Ectodermal cell (in vitro differentiated cells): ENCODE measurements around the gene PPP2R5C.

ENCODE experiments used
- H3K27ac ChIP-seq: 2 replicates; pipeline ENCODE4 v1.7.0; 2013; ENCODE audit warnings: mild to moderate bottlenecking, low read depth, low read length; ENCODE audit not compliant: insufficient read depth, poor library complexity, severe bottlenecking
- H3K27me3 ChIP-seq: 2 replicates; pipeline ENCODE4 v1.7.0; 2013; ENCODE audit warnings: mild to moderate bottlenecking, low read length; ENCODE audit not compliant: insufficient read depth, control insufficient read depth, poor library complexity, severe bottlenecking
- H3K36me3 ChIP-seq: one replicate; pipeline ENCODE4 v1.7.0; 2013; ENCODE audit warnings: low read length; ENCODE audit not compliant: control insufficient read depth, insufficient read depth
- H3K4me1 ChIP-seq: one replicate; pipeline ENCODE4 v1.7.0; 2013; ENCODE audit warnings: low read length; ENCODE audit not compliant: control insufficient read depth, insufficient read depth
- H3K4me3 ChIP-seq: 2 replicates; pipeline ENCODE4 v1.7.0; 2013; ENCODE audit warnings: low read depth, low read length, control low read depth; ENCODE audit not compliant: insufficient read depth
- H3K9me3 ChIP-seq: 2 replicates; pipeline ENCODE4 v1.7.0; 2013; ENCODE audit warnings: mild to moderate bottlenecking, low read length, moderate library complexity; ENCODE audit not compliant: control insufficient read depth
- WGBS, 2 experiments: methylation state at CpG; one replicate each; pipeline ENCODE4 v1.1.7; 2013; ENCODE audit warnings: missing lambda C conversion rate in 2 of 2; 5-methylcytosine and 5-hydroxymethylcytosine counted together

PPP2R5C gene

GRCh38 chr14:101908795-101909194 lies 147.3 kb downstream of the PPP2R5C start:
- Histone ChIP-seq H3K4me3 (no peak overlapping the region), H3K36me3 (peaks cover 28% of the 10 kb centered on the region), H3K9me3 (no peaks in the 10 kb centered on the region), H3K27me3 (no peaks in the 10 kb centered on the region), H3K4me1 (no peaks in the 10 kb centered on the region), H3K27ac (no peak overlapping the region)
- 96% methylated on average over 8 of the region's 8 CpGs for WGBS, 2 experiments

DNA sequence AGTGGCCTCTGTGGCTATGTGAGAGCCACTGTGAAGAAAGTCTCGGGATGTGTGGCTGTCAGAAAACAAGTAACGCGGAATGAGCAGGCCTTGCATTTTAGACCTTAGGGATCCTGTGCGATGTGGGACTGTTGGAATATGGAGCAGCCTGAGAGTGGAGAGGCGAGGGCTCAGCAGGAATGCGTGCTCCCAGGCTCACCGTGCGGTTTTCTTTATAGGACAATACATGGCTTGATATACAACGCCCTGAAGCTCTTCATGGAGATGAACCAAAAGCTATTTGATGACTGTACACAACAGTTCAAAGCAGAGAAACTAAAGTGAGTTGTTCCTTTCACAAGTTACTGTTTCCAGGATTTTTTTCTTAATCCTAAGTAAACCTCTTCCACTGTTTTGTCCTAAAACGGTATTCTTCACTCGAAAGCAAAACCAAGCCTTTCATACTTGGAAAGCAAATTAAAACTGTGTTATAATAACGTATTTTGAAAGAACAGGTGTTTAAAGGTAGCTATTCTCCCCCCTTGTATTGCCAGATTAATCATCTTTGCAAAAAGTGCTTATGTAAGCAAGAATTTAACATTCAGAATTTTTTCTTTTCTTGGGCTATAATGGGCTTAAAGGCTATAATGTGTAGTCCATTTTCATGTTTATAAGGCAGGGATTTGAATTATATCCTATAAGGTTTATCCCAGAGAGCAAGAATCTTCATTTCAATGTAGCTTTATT lies 148.0 kb downstream of the PPP2R5C start:
- Histone ChIP-seq H3K4me1 (no peaks in the 10 kb centered on the region), H3K4me3 (no peak overlapping the region), H3K27ac (no peak overlapping the region), H3K36me3 (peaks cover 32% of the 10 kb centered on the region), H3K9me3 (no peaks in the 10 kb centered on the region), H3K27me3 (no peaks in the 10 kb centered on the region)
- 96 to 98% methylated on average over 11 to 12 of the region's 12 CpGs for WGBS, 2 experiments

GRCh38 chr14:101912841-101913240 lies 151.3 kb downstream of the PPP2R5C start:
- Histone ChIP-seq H3K9me3 (no peaks in the 10 kb centered on the region), H3K27ac (no peak overlapping the region), H3K4me1 (peaks cover 17% of the 10 kb centered on the region), H3K4me3 (no peak overlapping the region), H3K27me3 (no peaks in the 10 kb centered on the region), H3K36me3 (peaks cover 12% of the 10 kb centered on the region)
- 96 to 97% methylated on average over 12 to 13 of the region's 13 CpGs for WGBS, 2 experiments

GRCh38 chr14:101914083-101914482 lies 152.6 kb downstream of the PPP2R5C start:
- H3K4me3 ChIP-seq, result no peak overlapping the region
- WGBS, 2 experiments, result 95 to 96% methylated on average over 8 of the region's 8 CpGs
- H3K4me1 ChIP-seq, result peaks cover 24% of the 10 kb centered on the region
- no peaks in the 10 kb centered on the region for H3K27me3 ChIP-seq
- no peak overlapping the region for H3K27ac ChIP-seq
- peaks cover 9% of the 10 kb centered on the region for H3K36me3 ChIP-seq
- H3K9me3 ChIP-seq, result no peaks in the 10 kb centered on the region

DNA sequence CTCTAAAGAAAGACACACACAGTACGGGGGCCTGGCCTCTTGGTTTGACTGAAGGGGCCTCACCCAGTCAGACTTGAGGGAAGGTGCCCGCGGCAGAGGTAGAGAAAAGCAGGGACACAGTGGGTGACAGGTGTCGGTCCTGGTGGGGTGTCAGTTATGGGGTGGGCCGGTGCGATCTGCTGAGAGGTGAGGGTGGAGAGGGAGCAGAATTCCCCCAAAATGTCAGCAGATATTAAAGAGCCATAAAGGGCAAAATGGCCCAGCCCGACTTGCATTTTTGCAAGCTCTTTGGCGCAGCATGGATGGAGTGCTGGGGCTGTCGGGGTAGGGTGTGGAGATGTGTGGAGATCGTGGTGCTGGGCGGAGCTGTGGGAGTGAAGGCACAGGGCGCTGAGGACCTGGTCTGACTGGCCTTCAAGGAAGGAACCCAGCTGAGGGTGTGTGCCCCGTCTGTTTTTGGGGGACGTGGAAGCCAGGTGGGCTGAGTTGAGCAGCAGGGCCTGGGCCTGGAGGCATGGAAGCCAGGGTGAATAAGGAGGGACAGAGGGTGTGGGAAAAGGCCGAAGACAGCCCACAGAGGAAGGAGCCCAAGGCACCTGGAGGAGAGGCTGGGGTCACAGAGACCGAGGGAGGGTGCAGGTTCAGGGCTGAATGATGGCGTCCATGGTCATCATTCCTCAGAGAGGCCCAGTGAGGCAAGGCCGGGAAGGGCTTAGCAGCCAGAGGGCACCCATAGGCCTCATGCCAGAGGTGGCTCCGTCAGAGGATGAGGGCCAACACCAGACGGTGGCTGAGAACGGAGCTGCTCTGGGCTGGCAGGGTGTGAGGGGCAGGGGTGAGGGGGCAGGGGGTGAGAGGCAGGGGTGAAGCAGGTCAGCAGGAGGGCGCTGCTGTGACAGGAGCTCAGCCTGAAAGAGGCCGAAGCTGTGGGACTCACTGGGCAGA lies 154.6 kb downstream of the PPP2R5C start:
- no peak overlapping the region for H3K27ac ChIP-seq
- 95 to 96% methylated on average over 23 of the region's 23 CpGs for WGBS, 2 experiments

GRCh38 chr14:101916816-101917412 lies 155.4 kb downstream of the PPP2R5C start:
- no peaks in the 10 kb centered on the region for H3K27me3 ChIP-seq
- 82 to 84% methylated on average over 18 of the region's 18 CpGs for WGBS, 2 experiments
- peak overlapping the region; percentile 84 for H3K27ac ChIP-seq
- peaks cover 26% of the 10 kb centered on the region for H3K4me1 ChIP-seq
- H3K9me3 ChIP-seq, result no peaks in the 10 kb centered on the region
- no peak overlapping the region for H3K4me3 ChIP-seq
- peaks cover 5% of the 10 kb centered on the region for H3K36me3 ChIP-seq

More for the DNA sequence above, 154.6 kb downstream of the PPP2R5C start:
- Histone ChIP-seq H3K9me3 (no peaks in the 10 kb centered on the region), H3K4me1 (peaks cover 26% of the 10 kb centered on the region), H3K27me3 (no peaks in the 10 kb centered on the region), H3K4me3 (no peak overlapping the region), H3K36me3 (peaks cover 5% of the 10 kb centered on the region)

GRCh38 chr14:101917413-101918017 lies 156.0 kb downstream of the PPP2R5C start:
- H3K36me3 ChIP-seq, result peaks cover 5% of the 10 kb centered on the region

DNA sequence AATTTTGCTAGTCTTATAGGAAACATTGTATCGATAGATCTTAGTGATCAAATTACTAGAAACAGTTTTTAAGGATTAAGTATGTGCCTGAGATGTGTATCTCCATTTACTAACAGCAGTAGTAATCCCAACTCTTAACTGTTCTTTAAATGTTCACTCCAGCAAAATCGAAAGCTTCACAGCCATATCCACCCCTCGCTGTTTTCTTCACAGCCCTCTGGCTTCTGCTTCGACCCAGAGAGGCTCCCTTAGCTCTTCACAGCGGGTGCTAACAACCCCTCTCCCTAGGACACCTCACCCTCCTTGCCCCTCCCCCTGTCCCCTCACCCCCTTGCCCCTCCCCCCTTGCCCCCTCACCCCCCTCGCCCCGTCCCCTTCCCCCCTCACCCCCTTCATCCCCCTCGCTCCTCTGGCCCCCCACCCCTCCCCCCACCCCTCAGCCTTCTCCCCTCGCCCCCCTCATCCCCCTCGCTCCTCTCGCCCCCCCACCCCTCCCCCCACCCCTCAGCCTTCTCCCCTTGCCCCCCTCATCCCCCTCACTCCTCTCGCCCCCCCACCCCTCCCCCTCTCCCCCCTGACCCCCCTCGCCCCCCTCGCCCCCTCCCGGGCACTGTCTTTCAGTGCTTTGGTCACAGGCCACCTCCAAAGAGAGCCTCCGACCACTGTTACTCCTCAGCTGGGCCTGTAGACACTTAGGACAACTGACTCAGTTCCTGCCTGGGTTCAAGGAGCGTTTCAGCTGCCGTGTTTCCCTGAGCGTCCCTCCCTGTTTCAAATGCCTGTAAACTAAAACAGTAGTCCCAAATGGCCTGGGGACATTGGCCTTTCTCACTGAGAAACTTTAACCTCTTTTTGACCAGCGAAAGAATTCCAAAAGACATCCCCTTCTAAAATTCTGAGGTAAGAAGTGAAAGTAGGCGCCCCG lies 156.8 kb downstream of the PPP2R5C start:
- Histone ChIP-seq H3K27ac (peak overlapping the region; percentile 84), H3K4me1 (peaks cover 26% of the 10 kb centered on the region), H3K36me3 (peaks cover 5% of the 10 kb centered on the region), H3K4me3 (no peak overlapping the region), H3K9me3 (no peaks in the 10 kb centered on the region), H3K27me3 (no peaks in the 10 kb centered on the region)
- WGBS, 2 experiments, result 8 to 18% methylated on average over 11 to 15 of the region's 22 CpGs

More at GRCh38 chr14:101917413-101918017, 156.0 kb downstream of the PPP2R5C start:
- no peaks in the 10 kb centered on the region for H3K9me3 ChIP-seq
- H3K4me3 ChIP-seq, result no peak overlapping the region
- peaks cover 26% of the 10 kb centered on the region for H3K4me1 ChIP-seq
- 41 to 43% methylated on average over 17 of the region's 17 CpGs for WGBS, 2 experiments
- H3K27ac ChIP-seq, result peak overlapping the region; percentile 84
- H3K27me3 ChIP-seq, result no peaks in the 10 kb centered on the region

DNA sequence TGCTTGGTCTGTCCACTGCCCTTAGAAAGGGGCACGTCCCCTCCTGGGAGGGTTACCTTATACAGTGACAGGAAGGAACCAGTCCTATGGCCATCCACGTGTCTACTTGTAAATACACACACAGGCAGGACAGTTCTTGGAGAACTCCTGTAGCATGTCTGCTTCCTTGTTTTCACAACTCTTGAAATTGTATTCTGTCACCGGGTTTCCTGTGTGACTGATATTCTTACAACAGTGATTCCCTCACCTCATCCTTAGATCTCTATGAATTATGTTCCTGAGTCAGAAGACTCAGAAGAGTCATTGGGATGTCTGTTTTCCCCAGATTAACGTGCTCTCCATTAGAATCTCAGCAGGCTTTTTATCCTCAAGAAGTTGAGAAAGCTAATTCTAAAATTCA lies 158.8 kb downstream of the PPP2R5C start:
- Histone ChIP-seq H3K4me1 (peaks cover 26% of the 10 kb centered on the region), H3K9me3 (no peaks in the 10 kb centered on the region), H3K27me3 (no peaks in the 10 kb centered on the region), H3K4me3 (no peak overlapping the region), H3K36me3 (no peaks in the 10 kb centered on the region), H3K27ac (no peak overlapping the region)
- WGBS, 2 experiments, result 90 to 97% methylated on average over 4 of the region's 4 CpGs
